ENCODE measurements around the gene ZBTB8B.

ZBTB8B gene

DNA sequence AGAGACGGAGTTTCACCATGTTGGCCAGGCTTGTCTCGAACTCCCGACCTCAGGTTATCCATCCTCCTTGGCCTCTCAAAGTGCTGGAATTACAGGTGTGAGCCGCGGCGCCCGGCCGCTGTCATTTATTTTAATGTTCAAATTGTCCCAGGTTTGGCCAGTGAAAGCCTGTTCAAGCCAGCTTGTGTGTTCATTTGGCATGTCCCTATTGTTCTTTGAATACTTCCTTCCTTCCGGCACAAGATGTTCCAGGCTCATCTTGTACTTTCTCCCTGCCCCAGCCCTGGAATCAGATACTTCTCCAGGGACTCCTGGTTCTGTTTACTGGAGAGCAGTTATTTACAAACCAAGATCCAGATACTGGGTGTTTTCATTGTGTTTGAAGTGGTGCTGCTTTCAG is 37.0 kb downstream of the ZBTB8B start:
- no peak for DNase-seq (ENCODE audit: insufficient read length, low spot score)
- no peak for FAIRE-seq

DNA sequence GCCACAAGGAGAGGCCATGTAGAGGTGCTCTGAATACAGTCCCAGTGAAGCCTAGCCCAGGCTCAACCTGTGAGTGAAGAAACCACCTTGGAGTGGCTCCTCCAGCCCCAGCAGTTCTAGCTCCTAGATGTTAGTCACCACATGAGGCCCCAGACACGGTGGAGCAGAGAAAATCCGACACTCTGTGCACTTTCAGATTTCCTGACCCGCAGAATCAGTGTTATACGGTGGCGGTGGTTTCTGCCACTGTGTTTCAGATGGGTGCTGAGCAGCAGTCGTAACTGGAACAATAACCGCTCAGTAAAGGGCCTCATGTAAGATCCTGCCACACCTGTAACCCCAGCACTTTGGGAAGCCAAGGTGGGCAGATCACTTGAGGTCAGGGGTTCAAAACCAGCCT is 38.3 kb downstream of the ZBTB8B start:
- no peak for DNase-seq (ENCODE audit: insufficient read length, low spot score)
- FAIRE-seq = no peak

DNA sequence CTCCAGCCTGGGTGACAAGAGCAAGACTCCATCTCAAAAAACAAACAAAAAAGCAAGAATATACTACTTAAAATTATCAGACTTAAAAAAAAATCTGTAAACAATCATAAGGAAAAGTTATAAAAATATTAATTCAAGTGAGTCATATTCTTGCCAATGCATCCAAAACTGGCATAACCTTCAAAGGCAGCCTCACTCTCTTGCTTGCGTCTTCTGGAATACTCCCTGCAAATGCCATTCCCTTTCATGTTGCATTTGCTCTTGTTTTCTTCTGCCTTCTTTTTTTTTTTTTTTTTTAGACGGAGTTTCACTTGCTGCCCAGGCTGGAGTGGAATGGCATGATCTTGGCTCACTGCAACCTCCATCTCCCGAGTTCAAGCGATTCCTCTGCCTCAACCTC is 42.1 kb downstream of the ZBTB8B start:
- DNase-seq (ENCODE audit: insufficient read length, low spot score) (no peak), FAIRE-seq (no peak)

DNA sequence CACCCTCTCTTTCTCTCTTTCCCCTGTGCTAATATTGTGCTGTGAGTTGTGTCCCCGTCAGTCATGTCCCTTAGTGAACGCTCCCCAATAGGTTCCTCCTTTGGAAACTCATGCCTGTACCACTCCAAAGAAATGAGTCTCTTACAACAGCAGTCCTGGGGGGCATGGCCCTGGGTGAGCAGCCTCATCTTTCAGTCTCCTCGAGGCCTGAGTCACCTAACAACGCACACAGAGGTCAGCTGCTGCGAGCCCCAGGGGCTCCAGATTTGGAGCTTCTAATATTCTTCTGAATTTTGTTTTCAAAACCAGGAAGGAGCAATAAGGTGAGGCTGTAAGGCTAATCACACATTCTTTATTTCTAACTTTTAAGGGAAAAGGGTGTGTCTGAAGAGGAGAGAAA is 43.9 kb downstream of the ZBTB8B start:
- FAIRE-seq = no peak
- DNase-seq (ENCODE audit: insufficient read length, low spot score) = no peak

DNA sequence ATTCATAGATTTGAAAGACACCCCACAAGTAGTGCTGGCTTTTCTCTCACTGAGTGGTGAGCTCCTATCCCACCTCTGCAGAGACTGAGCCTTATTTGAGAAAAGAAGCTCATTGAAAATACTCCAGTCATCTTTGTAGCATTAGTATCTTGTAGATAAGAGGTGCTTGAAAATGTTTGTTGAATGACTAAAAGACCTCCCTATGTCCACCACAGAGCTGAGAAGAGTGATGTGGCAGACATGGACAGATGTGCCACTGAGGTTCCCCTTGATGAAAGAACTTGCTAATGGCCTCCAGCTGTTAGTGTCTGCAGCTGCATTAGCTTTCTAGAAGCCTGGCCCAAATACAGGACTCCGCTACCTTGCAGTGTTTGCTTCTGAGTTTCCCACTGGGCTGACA is 45.1 kb downstream of the ZBTB8B start:
- FAIRE-seq = no peak

More for the DNA sequence above, 45.1 kb downstream of the ZBTB8B start:
- DNase-seq (ENCODE audit: insufficient read length, low spot score) = no peak
